Central memory CD8-positive, alpha-beta T cell (primary cell): ENCODE results near the gene ANTXR1.

Source experiments
- ATAC-seq: fragments of 150-1000 bp; cut with Tn5 transposase; replicated peaks from 2 replicates; pipeline ENCODE4 v1.10.0; 2022; ENCODE audit warnings: mild to moderate bottlenecking, moderate FRiP score, moderate number of reproducible peaks; ENCODE audit not compliant: poor library complexity, severe bottlenecking; ENCODE audit errors: extremely low read depth
- DNase-seq, 2 donors: peaks; one replicate each; pipeline ENCODE4 v3.0.0; 2021; ENCODE audit warnings: low spot score in 2 of 2
- H3K27ac Mint-ChIP-seq: one replicate; pipeline ENCODE4 v1.8.0; 2022; ENCODE audit warnings: low read depth, mild to moderate bottlenecking, moderate library complexity, mixed read lengths
- H3K27me3 Mint-ChIP-seq: one replicate; pipeline ENCODE4 v1.8.0; 2022; ENCODE audit warnings: mixed read lengths
- H3K36me3 Mint-ChIP-seq: one replicate; pipeline ENCODE4 v1.8.0; 2022; ENCODE audit warnings: mild to moderate bottlenecking, moderate library complexity, mixed read lengths; ENCODE audit not compliant: insufficient read depth
- H3K4me1 Mint-ChIP-seq: one replicate; pipeline ENCODE4 v1.8.0; 2022; ENCODE audit warnings: mixed read lengths
- H3K4me3 Mint-ChIP-seq: one replicate; pipeline ENCODE4 v1.8.0; 2022; ENCODE audit warnings: mild to moderate bottlenecking, moderate library complexity, mixed read lengths
- H3K9me3 Mint-ChIP-seq: one replicate; pipeline ENCODE4 v1.8.0; 2022; ENCODE audit warnings: mixed read lengths

The ANTXR1 gene

GRCh38 chr2:69070969-69071368, 58.0 kb downstream of the ANTXR1 start:
- Mint-ChIP-seq H3K36me3 (peaks cover 2% of the 10 kb centered on the region), H3K4me3 (no peak overlapping the region), H3K4me1 (no peaks in the 10 kb centered on the region), H3K9me3 (no peaks in the 10 kb centered on the region), H3K27ac (no peak overlapping the region), H3K27me3 (peaks cover 24% of the 10 kb centered on the region)
- no peak for DNase-seq
- ATAC-seq: no peak

- no peaks in the 10 kb centered on the region for H3K9me3 Mint-ChIP-seq
- peaks cover 2% of the 10 kb centered on the region for H3K36me3 Mint-ChIP-seq
- H3K27ac Mint-ChIP-seq: no peak overlapping the region
- no peak overlapping the region for H3K4me3 Mint-ChIP-seq
- no peaks in the 10 kb centered on the region for H3K4me1 Mint-ChIP-seq
- peaks cover 27% of the 10 kb centered on the region for H3K27me3 Mint-ChIP-seq
- no peak for DNase-seq
- ATAC-seq: no peak
Measured at GRCh38 chr2:69073928-69074570, 61.1 kb downstream of the ANTXR1 start.

GRCh38 chr2:69074918-69075317, 61.9 kb downstream of the ANTXR1 start:
- no peaks in the 10 kb centered on the region for H3K4me1 Mint-ChIP-seq
- ATAC-seq (no peak), DNase-seq (no peak)
- no peaks in the 10 kb centered on the region for H3K9me3 Mint-ChIP-seq
- H3K27ac Mint-ChIP-seq: no peak overlapping the region
- no peak overlapping the region for H3K4me3 Mint-ChIP-seq
- H3K27me3 Mint-ChIP-seq: peaks cover 35% of the 10 kb centered on the region
- peaks cover 2% of the 10 kb centered on the region for H3K36me3 Mint-ChIP-seq

- peaks cover 35% of the 10 kb centered on the region for H3K27me3 Mint-ChIP-seq
- ATAC-seq (no peak), DNase-seq (no peak)
- H3K9me3 Mint-ChIP-seq: no peaks in the 10 kb centered on the region
- no peak overlapping the region for H3K4me3 Mint-ChIP-seq
- H3K27ac Mint-ChIP-seq: no peak overlapping the region
- H3K4me1 Mint-ChIP-seq: no peaks in the 10 kb centered on the region
- peaks cover 2% of the 10 kb centered on the region for H3K36me3 Mint-ChIP-seq
Measured at GRCh38 chr2:69075486-69075885, 62.5 kb downstream of the ANTXR1 start.

GRCh38 chr2:69076601-69077000, 63.6 kb downstream of the ANTXR1 start:
- peaks cover 2% of the 10 kb centered on the region for H3K36me3 Mint-ChIP-seq

GRCh38 chr2:69077252-69077950, 64.4 kb downstream of the ANTXR1 start:
- Mint-ChIP-seq H3K4me3 (no peak overlapping the region), H3K27me3 (peaks cover 53% of the 10 kb centered on the region), H3K36me3 (peaks cover 2% of the 10 kb centered on the region), H3K4me1 (no peaks in the 10 kb centered on the region), H3K27ac (no peak overlapping the region), H3K9me3 (no peaks in the 10 kb centered on the region)
- DNase-seq (no peak), ATAC-seq (no peak)

More at GRCh38 chr2:69076601-69077000, 63.6 kb downstream of the ANTXR1 start:
- Mint-ChIP-seq H3K27me3 (peaks cover 45% of the 10 kb centered on the region), H3K27ac (no peak overlapping the region), H3K9me3 (no peaks in the 10 kb centered on the region), H3K4me3 (no peak overlapping the region), H3K4me1 (no peaks in the 10 kb centered on the region)
- ATAC-seq (no peak), DNase-seq (no peak)

- no peaks in the 10 kb centered on the region for H3K36me3 Mint-ChIP-seq
- no peak overlapping the region for H3K27ac Mint-ChIP-seq
- H3K4me3 Mint-ChIP-seq: no peak overlapping the region
- peaks cover 68% of the 10 kb centered on the region for H3K27me3 Mint-ChIP-seq
- no peaks in the 10 kb centered on the region for H3K4me1 Mint-ChIP-seq
- H3K9me3 Mint-ChIP-seq: no peaks in the 10 kb centered on the region
- ATAC-seq (no peak), DNase-seq (no peak)
Measured at GRCh38 chr2:69080071-69080470, 67.1 kb downstream of the ANTXR1 start.

- Mint-ChIP-seq H3K36me3 (no peaks in the 10 kb centered on the region), H3K4me1 (no peaks in the 10 kb centered on the region), H3K27ac (no peak overlapping the region), H3K9me3 (no peaks in the 10 kb centered on the region), H3K27me3 (peaks cover 78% of the 10 kb centered on the region), H3K4me3 (no peak overlapping the region)
- no peak for ATAC-seq
- DNase-seq: no peak
Measured at GRCh38 chr2:69081001-69081580, 68.1 kb downstream of the ANTXR1 start.

- Mint-ChIP-seq H3K27me3 (peaks cover 84% of the 10 kb centered on the region), H3K36me3 (no peaks in the 10 kb centered on the region), H3K4me1 (no peaks in the 10 kb centered on the region), H3K4me3 (no peak overlapping the region), H3K27ac (no peak overlapping the region), H3K9me3 (no peaks in the 10 kb centered on the region)
- DNase-seq (no peak), ATAC-seq (no peak)
Measured at GRCh38 chr2:69081757-69082156, 68.8 kb downstream of the ANTXR1 start.

- Mint-ChIP-seq H3K4me3 (no peak overlapping the region), H3K9me3 (no peaks in the 10 kb centered on the region), H3K27ac (no peak overlapping the region), H3K27me3 (peaks cover 88% of the 10 kb centered on the region), H3K36me3 (no peaks in the 10 kb centered on the region), H3K4me1 (no peaks in the 10 kb centered on the region)
- ATAC-seq: no peak
- no peak for DNase-seq
Measured at GRCh38 chr2:69082430-69082997, 69.5 kb downstream of the ANTXR1 start.

- Mint-ChIP-seq H3K4me1 (no peaks in the 10 kb centered on the region), H3K36me3 (no peaks in the 10 kb centered on the region), H3K27me3 (peaks cover 88% of the 10 kb centered on the region), H3K4me3 (no peak overlapping the region), H3K27ac (no peak overlapping the region), H3K9me3 (no peaks in the 10 kb centered on the region)
- no peak for DNase-seq
- no peak for ATAC-seq
Measured at GRCh38 chr2:69083235-69083748, 70.3 kb downstream of the ANTXR1 start.

- Mint-ChIP-seq H3K4me1 (no peaks in the 10 kb centered on the region), H3K27me3 (peaks cover 88% of the 10 kb centered on the region), H3K36me3 (no peaks in the 10 kb centered on the region), H3K9me3 (no peaks in the 10 kb centered on the region), H3K4me3 (no peak overlapping the region), H3K27ac (no peak overlapping the region)
- DNase-seq (no peak), ATAC-seq (no peak)
Measured at GRCh38 chr2:69084492-69084891, 71.5 kb downstream of the ANTXR1 start.
